K562 (cell line): ENCODE measurements around the gene RAD54L. TPM values are rescaled to one million over a fixed set of nuclear protein-coding genes. Genes with fewer than 3 reads are reported as not detected.
"Not testable (repeated sequence)": the region's sequence is repeated elsewhere in the genome, so short reads cannot be mapped to it uniquely, and the experiment has no call there.

ENCODE experiments used
- ATAC-seq: fragments of 200-7000 bp; cut with Tn5 transposase; 3 replicates; pipeline ENCODE4 v1.9.1; 2020; ENCODE audit warnings: moderate library complexity
- BruUV-seq: library from RNA; stranded (reverse); fragments of 400-500 nt; replicated peaks from 2 replicates; lab custom pipeline; 2021; lab: Mats Ljungman, UMichigan
- CTCF ChIA-PET: fragments of 300-600 bp; formaldehyde crosslinking; extraction: SDS; loops from one replicate; lab custom pipeline; 2021; ENCODE audit warnings: low intra/inter-chr PET ratio; lab: Yijun Ruan, JAX
- POLR2A ChIA-PET: fragments of 300-600, 350-650 bp; sonication (Branson Sonifier 250); formaldehyde crosslinking; extraction: SDS; loops from one replicate; lab custom pipeline; 2021; ENCODE audit warnings: antibody characterized with exemption, inconsistent platforms; lab: Yijun Ruan, JAX
- DNase-seq, 4 experiments: peaks; one replicate each; pipeline versions ENCODE4 v3.0.0 to v3.0.0-alpha.2; 2011 to 2018; ENCODE audit warnings: low spot score in 3 of 4, mixed read lengths in 3 of 4; ENCODE audit errors: extremely low read depth in 1 of 4
- FAIRE-seq: peaks from 2 replicates; lab custom pipeline; 2011; peaks lifted over from hg19 to GRCh38; lab: Jason Lieb, UNC
- H2AFZ ChIP-seq: 2 replicates; pipeline ENCODE4 v1.6.0; 2011; ENCODE audit warnings: low read depth, low read length, control low read depth, inconsistent platforms
- H3K27ac ChIP-seq: fragments of 200-600 bp; 3 replicates; pipeline ENCODE4 v1.8.0; 2011; ENCODE audit warnings: low read depth, mild to moderate bottlenecking, control low read depth, inconsistent platforms, low read length, moderate library complexity, mixed read lengths; ENCODE audit errors: extremely low read depth
- H3K27me3 ChIP-seq, 2 experiments: fragments of 300-600 bp in 1 of 2; 2 replicates in 1 of 2; 3 replicates in 1 of 2; pipeline versions ENCODE4 v1.6.0 to v1.8.0; 2011; ENCODE audit warnings: inconsistent platforms in 2 of 2, low read length in 2 of 2, mild to moderate bottlenecking in 1 of 2, mixed read lengths in 1 of 2, moderate library complexity in 1 of 2; ENCODE audit not compliant: control insufficient read depth in 2 of 2, insufficient read depth in 2 of 2
- H3K36me3 ChIP-seq: fragments of 300-600 bp; 3 replicates; pipeline ENCODE4 v1.8.0; 2011; ENCODE audit warnings: mild to moderate bottlenecking, low read length, inconsistent platforms; ENCODE audit not compliant: control insufficient read depth, insufficient read depth
- H3K4me1 ChIP-seq, 2 experiments: fragments of 200-600 bp in 1 of 2; replicated peaks in 1 of 2; 2 replicates in 1 of 2; 3 replicates in 1 of 2; pipeline versions ENCODE4 v1.5.1 to v1.8.0; 2011; ENCODE audit warnings: inconsistent platforms in 2 of 2, low read length in 2 of 2, mild to moderate bottlenecking in 1 of 2, mixed read lengths in 1 of 2, moderate library complexity in 1 of 2; ENCODE audit not compliant: control insufficient read depth in 2 of 2, insufficient read depth in 2 of 2
- H3K4me2 ChIP-seq: 2 replicates; pipeline ENCODE4 v1.6.1; 2011; ENCODE audit warnings: low read length, control low read depth, inconsistent platforms, mixed read lengths; ENCODE audit not compliant: insufficient read depth
- H3K4me3 ChIP-seq: fragments of 200-600 bp; sonication (generic), shearing (Covaris generic); 2 replicates; pipeline ENCODE4 v1.5.1; 2016; ENCODE audit warnings: control low read depth, inconsistent platforms
- H3K79me2 ChIP-seq: fragments of 200-600 bp; 3 replicates; pipeline ENCODE4 v1.8.0; 2011; ENCODE audit warnings: low read length, inconsistent platforms; ENCODE audit not compliant: control insufficient read depth, insufficient read depth
- H3K9ac ChIP-seq, 2 experiments: 2 replicates each; pipeline versions ENCODE4 v1.6.0 to v1.6.1; 2011; ENCODE audit warnings: low read depth in 2 of 2, low read length in 2 of 2, control low read depth in 1 of 2, inconsistent platforms in 1 of 2, mild to moderate bottlenecking in 1 of 2, mixed read lengths in 1 of 2; ENCODE audit not compliant: insufficient read depth in 1 of 2
- H3K9me1 ChIP-seq: one replicate; pipeline ENCODE4 v1.6.0; 2011; ENCODE audit warnings: inconsistent platforms, mild to moderate bottlenecking, low read length, moderate library complexity; ENCODE audit not compliant: control insufficient read depth, insufficient read depth
- H3K9me3 ChIP-seq: replicated peaks from 2 replicates; pipeline ENCODE4 v1.5.1; 2011; ENCODE audit warnings: low read depth, low read length, inconsistent platforms; ENCODE audit not compliant: control insufficient read depth, insufficient read depth
- H4K20me1 ChIP-seq: replicated peaks from 2 replicates; pipeline ENCODE4 v1.6.1; 2011; ENCODE audit warnings: low read length, inconsistent platforms, mixed read lengths; ENCODE audit not compliant: control insufficient read depth, insufficient read depth
- CBFB ChIP-seq: sonication (generic); formaldehyde crosslinking; IDR thresholded peaks from 2 replicates; pipeline ENCODE4 v1.4.0; 2020; ENCODE audit warnings: mild to moderate bottlenecking, missing genetic modification reagents
- FOXA3 ChIP-seq, 2 experiments: fragments of 450-650 bp in 1 of 2; sonication (generic) in 1 of 2; formaldehyde crosslinking; IDR thresholded peaks in 1 of 2; conservative IDR thresholded peaks in 1 of 2; 2 replicates each; pipeline versions ENCODE4 v1.4.0 to v1.8.0; 2020 to 2022; ENCODE audit warnings: mild to moderate bottlenecking in 2 of 2, missing genetic modification reagents in 1 of 2
- MAX ChIP-seq: sonication (generic); formaldehyde crosslinking; IDR thresholded peaks from 2 replicates; pipeline ENCODE4 v1.9.0; 2022; ENCODE audit warnings: mild to moderate bottlenecking, missing genetic modification reagents
- TCF3 ChIP-seq: sonication (generic); formaldehyde crosslinking; IDR thresholded peaks from 2 replicates; pipeline ENCODE4 v1.4.0; 2020; ENCODE audit warnings: mild to moderate bottlenecking, missing genetic modification reagents
- USF1 ChIP-seq: sonication (generic); formaldehyde crosslinking; IDR thresholded peaks from 2 replicates; pipeline ENCODE4 v1.9.0; 2022; ENCODE audit warnings: mild to moderate bottlenecking, missing genetic modification reagents
- ZNF12 ChIP-seq: sonication (generic); formaldehyde crosslinking; IDR thresholded peaks from 2 replicates; pipeline ENCODE4 v1.4.0; 2020; ENCODE audit warnings: mild to moderate bottlenecking, missing genetic modification reagents
- WGBS: fragments of 100-300 bp; shearing (Covaris generic); methylation state at CpG from one replicate; pipeline ENCODE4 v1.1.6; 2016; ENCODE audit warnings: low coverage, mixed read lengths; ENCODE audit not compliant: insufficient coverage; ENCODE audit errors: missing lambda C conversion rate; 5-methylcytosine and 5-hydroxymethylcytosine counted together
- in situ Hi-C: fragments of 300-500 bp; cut with MboI; formaldehyde crosslinking; loops from 4 replicates; pipeline ENCODE4 v1.15.0; 2018; ENCODE audit warnings: inconsistent platforms, mixed read lengths
- intact Hi-C: fragments of 100-400 bp; cut with micrococcal nuclease; formaldehyde crosslinking; loops from 2 replicates; pipeline ENCODE4 v1.14.2; 2022
- polyA plus RNA-seq, 8 experiments: library from polyadenylated mRNA; depleted of rRNA in 4 of 8; stranded (reverse) in 5 of 8; unstranded in 3 of 8; fragments of >200 nt; fragmentation: Nextera tagmentation in 2 of 8; fragmentation: Illumina TruSeq in 1 of 8; extraction: Ambion mirVana in 2 of 8; extraction: Trizol in 1 of 8; gene quantifications; 2 replicates each; pipeline versions ENCODE4 v1.2.1 to v1.2.3, GENCODE V29; 2011 to 2014; ENCODE audit warnings: inconsistent platforms in 1 of 8, missing spikeins in 1 of 8
- total RNA-seq, 7 experiments: library from RNA; depleted of rRNA in 6 of 7; stranded (reverse); fragments of >200 nt in 6 of 7; fragmentation: Illumina TruSeq in 2 of 7; extraction: Trizol in 2 of 7; gene quantifications; 2 replicates each; pipeline versions ENCODE4 v1.2.1 to v1.2.3, GENCODE V29; 2011 to 2021; ENCODE audit warnings: low replicate concordance in 1 of 7

The RAD54L gene
- total and polyA plus RNA-seq, 9 of the 15 experiments (the other 6 are each of a cell fraction or from before 2014, with no cell fraction given), result 17.9 to 92.3 (median 37.5) TPM

- no peak overlapping the region for H3K27ac ChIP-seq
- H2AFZ ChIP-seq, result peak overlapping the region; percentile 6; the same call in 1 of the 2 replicates
- H3K4me2 ChIP-seq, result no peak overlapping the region
- H3K4me3 ChIP-seq, result no peak overlapping the region
- ATAC-seq (no peak), FAIRE-seq (no peak), DNase-seq (no peak)
- H3K36me3 ChIP-seq, result no peaks in the 10 kb centered on the region
- no peaks in the 10 kb centered on the region for H4K20me1 ChIP-seq
- no peaks in the 10 kb centered on the region for H3K27me3 ChIP-seq
- no peaks in the 10 kb centered on the region for H3K9me3 ChIP-seq
- CTCF ChIA-PET, result interaction anchor here (3.6 to 4.6 kb wide), 2 partner anchors 42 to 185 kb away, joined by 32 to 44 read pairs; no protein-coding TSS in a partner anchor
- no TSS peak for BruUV-seq
- POLR2A ChIA-PET, result interaction anchor here (0.7 to 3.3 kb wide), 7 partner anchors 11 to 176 kb away, joined by 3 to 19 read pairs (median 3); partner anchors contain the start of gene PIK3R3
- H3K9ac ChIP-seq, result 0 out of 4 replicates have a peak overlapping the region, but pooled peaks of 1 of the 2 experiments have one; percentile 12
- no peaks in the 10 kb centered on the region for H3K9me1 ChIP-seq
- H3K4me1 ChIP-seq, result peaks cover 0 to 5% of the 10 kb centered on the region in 2 experiments; a peak in 2 of 5 replicates
- H3K79me2 ChIP-seq, result no peaks in the 10 kb centered on the region
- in situ Hi-C loops (no loop called here), intact Hi-C loops (loop anchor here (2.0 kb wide), 1 partner anchor 23 kb away; the partner anchor contains the start of gene POMGNT1)
- TF ChIP-seq TCF3, result no peak
- WGBS, result 31% methylated on average over 4 of the region's 4 CpGs
These were observed 25.8 kb upstream of the RAD54L start for GRCh38 chr1:46221749-46222148.

- in situ Hi-C loops, H3K9me3 ChIP-seq, H3K4me2 ChIP-seq, H3K9ac ChIP-seq, H3K9me1 ChIP-seq, H3K27ac ChIP-seq, H4K20me1 ChIP-seq, BruUV-seq, DNase-seq, FAIRE-seq, H3K4me3 ChIP-seq, H3K79me2 ChIP-seq, H3K27me3 ChIP-seq, ATAC-seq, H3K4me1 ChIP-seq, H3K36me3 ChIP-seq: not testable (repeated sequence)
- CTCF ChIA-PET, result interaction anchor here (0.6 to 4.6 kb wide), 3 partner anchors 43 to 186 kb away, joined by 4 to 44 read pairs (median 32); no protein-coding TSS in a partner anchor
- H2AFZ ChIP-seq, result peak overlapping the region; percentile 85; the same call in 1 of the 2 replicates
- 43% methylated on average over 11 of the region's 11 CpGs for WGBS
- TF ChIP-seq USF1 (CRISPR knock-in tag), result 0 out of 2 replicates have a peak, but pooled peaks have one; percentile 15
- peak; percentile 38; the same call in 1 of the 2 replicates for TF ChIP-seq MAX (CRISPR knock-in tag)
- peak in 1 of 2 experiments; percentile 17; a peak in 1 of 4 replicates for TF ChIP-seq FOXA3 (CRISPR knock-in tag; conservative IDR thresholded peaks at IDR 0.05 in 1 of 2, IDR thresholded peaks at IDR 0.05 in 1 of 2)
- 0 out of 2 replicates have a peak, but pooled peaks have one; percentile 8 for TF ChIP-seq ZNF12 (CRISPR knock-in tag)
- 0 out of 2 replicates have a peak, but pooled peaks have one; percentile 50 for TF ChIP-seq CBFB (CRISPR knock-in tag)
- intact Hi-C loops, result loop anchor here (1.0 to 2.0 kb wide), 3 partner anchors 24 to 186 kb away; partner anchors contain the start of gene POMGNT1
- POLR2A ChIA-PET, result interaction anchor here (0.7 to 3.3 kb wide), 15 partner anchors 8 to 537 kb away, joined by 3 to 19 read pairs (median 4); partner anchors contain the start of genes GPBP1L1, PIK3R3 and RAD54L
These were observed 24.5 kb upstream of the RAD54L start for GRCh38 chr1:46223055-46223454.
